ENCODE measurements around the gene GUCA1A.
"Not testable (repeated sequence)": the region's sequence is repeated elsewhere in the genome, so short reads cannot be mapped to it uniquely, and the experiment has no call there.

Gene GUCA1A

GRCh38 chr6:42147138-42147562, 26.0 kb upstream of the GUCA1A start:
- DNase-seq: no peak

GRCh38 chr6:42148058-42148457, 25.1 kb upstream of the GUCA1A start:
- no peak for DNase-seq

- no peak for DNase-seq
Measured at GRCh38 chr6:42150254-42150653, 22.9 kb upstream of the GUCA1A start.

- DNase-seq: no peak
Measured at GRCh38 chr6:42152024-42152423, 21.1 kb upstream of the GUCA1A start.

- not testable (repeated sequence) for DNase-seq
Measured at GRCh38 chr6:42152528-42153213, 20.5 kb upstream of the GUCA1A start.

GRCh38 chr6:42153921-42154320, 19.2 kb upstream of the GUCA1A start:
- DNase-seq: no peak

- peak; percentile 77 for DNase-seq
Measured at GRCh38 chr6:42154461-42155209, 18.5 kb upstream of the GUCA1A start.

GRCh38 chr6:42155293-42155692, 17.9 kb upstream of the GUCA1A start:
- DNase-seq: no peak

- DNase-seq: no peak
Measured at GRCh38 chr6:42156638-42157037, 16.5 kb upstream of the GUCA1A start.

GRCh38 chr6:42158011-42158410, 15.2 kb upstream of the GUCA1A start:
- no peak for DNase-seq

GRCh38 chr6:42158631-42159030, 14.5 kb upstream of the GUCA1A start:
- DNase-seq: no peak

GRCh38 chr6:42159431-42160024, 13.6 kb upstream of the GUCA1A start:
- DNase-seq: peak; percentile 38

- peak; percentile 82 for DNase-seq
Measured at GRCh38 chr6:42162384-42162783, 10.8 kb upstream of the GUCA1A start.

GRCh38 chr6:42162812-42163211, 10.4 kb upstream of the GUCA1A start:
- no peak for DNase-seq

- no peak for DNase-seq
Measured at GRCh38 chr6:42163981-42164380, 9.2 kb upstream of the GUCA1A start.

GRCh38 chr6:42165016-42165415, 8.1 kb upstream of the GUCA1A start:
- DNase-seq: no peak

GRCh38 chr6:42166444-42167141, 6.6 kb upstream of the GUCA1A start:
- DNase-seq: peak; percentile 95

- DNase-seq: no peak
Measured at GRCh38 chr6:42168650-42169049, 4.5 kb upstream of the GUCA1A start.

- peak; percentile 51 for DNase-seq
Measured at GRCh38 chr6:42169780-42170179, 3.4 kb upstream of the GUCA1A start.

- DNase-seq: no peak
Measured at GRCh38 chr6:42171813-42172581, 1.2 kb upstream of the GUCA1A start.

- no peak for DNase-seq
Measured at GRCh38 chr6:42175860-42176259, 2.7 kb downstream of the GUCA1A start.

- no peak for DNase-seq
Measured at GRCh38 chr6:42176981-42177380, 3.8 kb downstream of the GUCA1A start.

All from NCI-H82 (cell line).